Skeletal muscle cell (primary cell): ENCODE data around the gene REPS2.

ENCODE experiments used
- DNase-seq: peaks from one replicate; pipeline ENCODE4 v3.0.0-alpha.2; 2010; ENCODE audit warnings: low read depth
- H3K4me3 ChIP-seq: 2 replicates; pipeline ENCODE4 v1.5.1; 2011; ENCODE audit warnings: low read depth, mild to moderate bottlenecking, control low read depth, low read length, moderate library complexity

Gene REPS2

DNA sequence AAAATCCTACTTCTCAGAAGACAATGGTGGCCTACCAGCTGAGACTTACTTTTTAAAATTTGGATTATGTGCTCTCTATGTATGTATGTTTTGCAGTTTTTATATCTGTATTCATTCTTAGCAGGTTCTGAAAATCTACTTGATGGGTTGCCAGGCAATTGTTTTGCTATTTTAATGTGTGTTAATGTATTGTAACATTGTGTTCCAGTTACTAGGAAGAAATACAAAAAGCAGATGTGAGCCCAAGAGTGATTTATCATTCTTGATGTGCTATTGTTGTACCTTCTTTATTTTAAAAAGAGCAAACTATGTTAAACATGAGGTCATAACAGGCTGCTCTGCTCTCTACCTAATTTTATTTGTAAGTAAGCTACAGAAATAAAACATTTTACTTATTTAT is 81.9 kb downstream of the REPS2 start:
- DNase-seq: no peak
- no peak overlapping the region for H3K4me3 ChIP-seq

DNA sequence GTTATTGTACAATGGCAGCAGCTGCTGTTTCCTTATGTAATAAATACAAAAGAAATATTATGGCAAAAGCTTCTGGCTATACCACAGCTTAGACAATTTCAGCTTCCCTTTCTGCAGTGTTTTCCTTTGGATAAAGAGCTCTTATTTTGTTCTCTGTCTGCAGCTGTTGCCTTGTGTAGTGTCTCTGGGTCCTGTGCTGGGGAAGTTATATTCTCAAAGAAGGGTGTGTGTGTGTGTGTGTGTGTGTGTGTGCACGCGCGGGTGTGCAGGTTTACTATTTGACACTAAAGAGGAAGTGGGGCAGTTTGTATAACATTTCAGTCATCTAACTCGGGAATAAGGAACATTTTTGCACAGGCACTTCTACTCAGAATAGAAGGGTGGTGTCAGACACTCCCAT is 83.6 kb downstream of the REPS2 start:
- no peak overlapping the region for H3K4me3 ChIP-seq
- no peak for DNase-seq

DNA sequence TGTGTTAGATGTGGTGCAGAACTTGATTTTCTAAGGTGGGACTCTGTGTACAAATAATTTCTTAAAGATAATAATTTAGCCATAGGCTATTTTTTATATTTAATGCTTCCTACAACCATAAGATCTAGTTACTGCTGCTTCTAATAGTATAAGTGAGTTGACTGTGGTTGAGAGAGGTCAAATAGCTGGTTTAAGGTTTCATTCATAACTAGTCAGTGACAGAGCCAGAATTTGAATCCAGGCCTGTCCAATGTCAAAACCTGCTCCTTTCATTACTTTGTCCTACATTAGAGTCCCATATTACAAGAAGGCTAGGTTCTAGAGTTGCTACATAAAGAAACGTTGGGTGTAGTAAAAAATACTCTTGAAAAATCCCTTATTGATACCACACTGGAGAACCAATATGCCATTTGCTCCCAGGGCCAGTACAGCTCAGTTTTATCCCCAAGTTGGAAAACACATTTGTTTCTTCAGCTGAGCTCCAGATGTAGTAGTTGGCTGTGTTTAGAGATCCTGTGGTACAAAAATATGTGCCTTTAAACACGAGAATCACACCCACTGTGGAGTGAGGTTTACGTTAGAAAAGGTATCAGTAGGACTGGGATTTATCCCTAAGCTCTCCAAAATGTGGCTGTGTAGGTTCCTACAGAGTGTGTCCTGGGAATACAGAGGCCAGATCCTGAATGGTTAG is 84.3 kb downstream of the REPS2 start:
- H3K4me3 ChIP-seq: no peak overlapping the region
- no peak for DNase-seq

DNA sequence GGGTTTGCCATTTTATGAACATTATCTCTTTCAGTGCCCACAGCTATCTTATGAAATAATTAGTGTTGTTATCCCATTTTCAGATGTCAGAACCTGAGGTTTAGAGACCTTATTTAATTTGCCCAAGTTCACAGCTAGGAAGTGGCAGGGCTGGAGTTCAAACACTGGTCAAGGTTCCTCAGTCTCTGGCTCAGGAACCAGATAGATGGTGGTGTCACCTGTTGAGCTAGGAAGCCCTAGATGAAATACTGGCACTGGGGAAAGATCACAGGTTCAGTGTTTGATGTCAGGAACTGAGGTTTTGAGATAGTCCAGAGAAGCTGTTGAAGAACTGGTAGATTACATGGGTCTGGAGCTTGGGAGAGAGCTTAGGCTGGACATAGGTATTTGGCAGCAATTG is 85.4 kb downstream of the REPS2 start:
- no peak for DNase-seq
- no peak overlapping the region for H3K4me3 ChIP-seq

DNA sequence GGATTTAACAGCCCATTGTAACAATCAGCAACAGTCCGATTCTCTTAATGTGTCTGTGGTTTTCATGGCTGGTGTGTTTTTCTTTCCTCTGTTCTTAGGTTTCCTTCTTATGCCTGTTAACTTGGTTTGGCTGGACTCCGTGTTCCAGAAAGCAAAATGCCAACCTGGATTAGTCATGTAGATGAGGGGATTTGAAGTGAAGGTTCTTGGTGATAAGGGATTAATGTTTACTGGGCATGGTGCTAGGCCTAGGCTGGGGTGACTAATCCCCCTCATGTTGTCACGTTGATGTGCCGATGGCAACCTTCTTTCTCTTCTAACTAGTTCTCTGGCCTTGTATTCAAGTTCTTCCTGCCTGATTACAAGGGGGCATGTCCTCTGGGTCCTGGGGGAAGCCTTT is 85.9 kb downstream of the REPS2 start:
- DNase-seq: peak; percentile 68
- no peak overlapping the region for H3K4me3 ChIP-seq

DNA sequence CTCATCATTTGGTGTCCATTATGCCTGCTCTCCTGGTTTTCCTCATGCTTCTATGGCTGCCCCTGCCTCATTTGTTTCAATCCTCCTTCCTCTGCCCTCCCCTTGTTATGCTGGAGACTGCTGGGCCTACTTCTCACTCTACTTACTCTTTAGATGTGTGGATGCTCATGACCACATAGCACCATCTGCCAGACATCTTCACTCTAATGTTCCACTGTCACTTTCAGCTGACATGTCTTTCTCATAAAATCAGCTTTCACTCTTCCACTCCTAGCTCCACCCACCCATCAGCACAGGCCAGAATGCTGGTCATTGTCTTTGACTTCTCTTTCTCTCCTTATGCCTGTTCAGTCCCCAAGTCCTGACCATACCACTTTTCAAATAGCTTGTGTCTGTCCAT is 86.8 kb downstream of the REPS2 start:
- no peak overlapping the region for H3K4me3 ChIP-seq
- no peak for DNase-seq

DNA sequence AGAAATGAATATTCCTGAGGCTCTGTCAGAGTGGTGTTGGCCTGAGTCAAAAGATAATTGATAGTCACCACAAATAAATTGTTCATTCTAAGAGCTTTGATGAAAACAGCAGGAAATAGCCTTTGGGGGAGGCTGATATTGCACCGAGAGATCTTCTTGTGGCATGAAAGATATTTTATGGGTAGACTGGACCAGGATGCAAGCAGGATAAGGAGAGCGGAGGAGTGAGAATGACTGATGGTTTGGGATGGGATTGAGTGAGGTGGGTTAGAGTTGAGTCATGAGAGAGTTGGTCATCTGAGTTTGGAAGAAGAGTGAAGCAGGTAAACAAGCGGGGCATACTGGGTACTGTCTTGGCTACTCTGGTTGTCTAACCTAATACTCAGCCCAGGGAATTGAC is 88.7 kb downstream of the REPS2 start:
- H3K4me3 ChIP-seq: no peak overlapping the region

DNA sequence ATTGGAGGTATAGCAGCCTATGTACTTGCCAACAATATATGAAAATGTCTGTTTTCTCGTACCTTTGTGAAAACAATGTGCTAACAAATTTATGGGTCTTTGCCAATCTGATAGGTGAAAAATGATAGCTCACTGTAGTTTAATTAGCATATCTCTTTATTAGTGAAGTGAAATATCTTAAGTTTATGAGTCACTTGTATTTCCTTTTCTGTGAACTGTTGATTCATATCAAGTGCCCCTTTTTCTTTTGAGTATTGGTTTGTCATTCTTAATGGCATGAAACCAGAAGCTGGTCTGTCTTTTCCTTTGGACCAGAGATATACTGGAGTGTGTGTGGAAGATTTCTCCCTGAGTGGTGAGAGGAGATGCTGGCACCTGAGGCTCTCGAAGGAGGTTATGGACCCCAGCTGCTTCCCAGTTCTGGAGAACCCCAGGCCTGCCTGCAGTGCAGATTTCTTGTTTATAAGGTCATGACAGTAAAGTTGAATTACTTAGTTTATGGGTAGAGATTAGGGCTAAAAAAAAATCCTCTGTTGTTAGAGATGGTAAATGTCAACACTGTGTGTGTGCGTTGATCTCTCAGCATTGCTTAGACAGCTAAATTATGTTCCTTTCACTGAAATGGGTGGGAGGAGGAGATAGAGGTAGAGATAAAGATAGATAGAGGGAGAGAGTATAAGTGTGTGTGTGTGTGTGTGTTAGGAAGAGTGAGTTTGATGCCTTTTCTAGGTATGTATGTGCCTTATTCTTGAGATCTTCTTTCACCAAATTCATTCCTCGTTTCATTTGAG is 89.9 kb downstream of the REPS2 start:
- no peak overlapping the region for H3K4me3 ChIP-seq
- no peak for DNase-seq

More for the DNA sequence above, 88.7 kb downstream of the REPS2 start:
- no peak for DNase-seq

DNA sequence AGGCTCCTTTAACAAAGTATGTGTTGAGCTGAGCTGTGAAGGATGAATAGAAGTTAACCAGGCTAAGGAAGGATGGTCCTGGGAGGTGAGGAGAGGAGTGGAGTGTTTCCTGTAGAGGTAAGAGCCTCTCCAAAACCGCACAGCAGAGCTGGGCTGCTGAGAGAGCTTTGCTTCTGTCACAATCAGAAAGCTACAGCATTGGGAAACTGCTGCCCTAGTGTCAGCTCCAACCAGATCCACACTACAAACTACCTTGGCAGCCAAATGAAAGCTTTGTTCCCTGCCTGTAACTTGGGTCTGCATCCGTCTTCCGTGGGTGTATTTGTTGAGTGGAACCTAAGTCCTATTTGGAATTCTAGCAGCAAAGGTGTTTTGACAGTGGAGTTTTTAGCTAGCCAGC is 91.8 kb downstream of the REPS2 start:
- DNase-seq: no peak
- no peak overlapping the region for H3K4me3 ChIP-seq

DNA sequence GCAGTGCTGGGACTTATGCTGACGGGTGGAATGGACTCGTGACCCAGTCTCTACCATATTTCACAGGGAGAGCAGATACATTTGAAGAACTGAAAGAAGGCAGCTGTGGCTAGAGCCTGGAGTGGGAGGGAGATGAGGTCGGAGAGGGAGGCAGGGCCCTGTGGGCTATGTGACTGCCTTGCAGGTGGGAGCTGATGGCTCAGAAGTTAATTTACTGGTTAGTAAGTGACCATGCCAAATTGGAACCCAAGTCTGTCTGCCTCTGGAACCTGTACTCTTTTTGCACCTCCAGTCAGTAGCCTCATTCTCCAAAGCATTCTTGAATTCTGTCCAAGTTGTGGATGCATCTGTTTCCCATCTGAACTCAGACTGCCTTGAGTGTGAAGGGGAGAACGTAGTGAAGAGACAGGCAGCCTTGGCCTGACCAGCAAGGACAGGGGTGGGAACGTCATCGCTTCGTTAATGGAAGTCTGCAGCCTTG is 92.3 kb downstream of the REPS2 start:
- no peak for DNase-seq

DNA sequence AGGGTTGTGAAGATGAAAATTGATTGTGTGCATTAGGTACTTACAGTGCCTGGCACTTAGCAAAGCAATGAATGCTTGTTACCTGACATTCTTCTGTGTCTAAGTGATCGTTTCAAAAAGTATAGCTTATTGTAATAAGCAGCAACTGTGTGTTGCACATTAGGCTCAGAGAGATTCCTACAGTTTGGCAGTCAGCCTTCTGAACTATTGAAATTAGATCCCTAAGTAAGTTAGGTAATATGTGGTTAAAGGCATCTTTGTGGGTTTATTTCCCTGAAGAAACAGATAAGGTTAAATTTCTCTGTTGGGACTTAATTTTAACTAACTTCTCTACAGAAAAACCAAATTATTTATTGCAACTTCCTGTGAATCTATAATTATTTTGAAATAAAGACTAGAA is 93.4 kb downstream of the REPS2 start:
- H3K4me3 ChIP-seq: no peak overlapping the region
- DNase-seq: no peak

More for the DNA sequence above, 92.3 kb downstream of the REPS2 start:
- no peak overlapping the region for H3K4me3 ChIP-seq

DNA sequence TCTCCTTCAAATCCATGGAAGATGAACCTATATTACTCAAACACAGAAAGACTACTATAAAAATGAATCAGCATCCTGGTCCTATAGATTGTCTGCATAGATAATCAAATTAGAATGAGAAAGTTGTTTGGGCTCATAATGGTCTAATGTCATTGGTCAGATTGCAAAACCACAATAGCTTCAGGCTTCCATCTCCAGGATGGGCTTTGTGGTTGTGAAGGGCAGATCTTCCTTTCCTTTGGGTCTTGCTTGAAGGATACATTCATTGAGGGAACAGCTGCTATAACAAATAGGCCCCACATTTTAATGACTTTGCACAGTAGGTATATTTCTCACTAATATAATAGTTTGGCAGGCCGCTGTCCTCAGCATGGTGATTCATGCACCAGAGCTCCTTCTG is 94.3 kb downstream of the REPS2 start:
- H3K4me3 ChIP-seq: no peak overlapping the region
- no peak for DNase-seq

DNA sequence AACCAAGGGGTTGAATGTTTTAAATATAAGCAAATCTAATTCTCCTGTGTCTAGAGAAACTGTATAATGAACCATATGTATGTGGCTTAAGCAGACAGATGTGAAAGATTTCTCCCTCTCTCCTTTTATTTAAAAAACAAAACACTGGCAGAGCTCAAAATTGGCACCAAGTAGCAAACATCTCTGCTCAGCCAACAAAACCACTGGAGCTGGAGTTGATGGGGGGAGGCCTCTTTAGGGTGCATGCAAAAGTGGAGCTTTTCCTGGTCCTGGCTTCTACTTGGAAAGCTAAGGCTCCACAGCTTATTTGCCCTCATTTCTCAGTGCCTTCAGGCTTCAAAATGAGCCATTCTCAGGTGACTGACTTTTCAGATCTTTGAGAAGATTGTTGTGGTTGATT is 95.6 kb downstream of the REPS2 start:
- no peak overlapping the region for H3K4me3 ChIP-seq
- no peak for DNase-seq

DNA sequence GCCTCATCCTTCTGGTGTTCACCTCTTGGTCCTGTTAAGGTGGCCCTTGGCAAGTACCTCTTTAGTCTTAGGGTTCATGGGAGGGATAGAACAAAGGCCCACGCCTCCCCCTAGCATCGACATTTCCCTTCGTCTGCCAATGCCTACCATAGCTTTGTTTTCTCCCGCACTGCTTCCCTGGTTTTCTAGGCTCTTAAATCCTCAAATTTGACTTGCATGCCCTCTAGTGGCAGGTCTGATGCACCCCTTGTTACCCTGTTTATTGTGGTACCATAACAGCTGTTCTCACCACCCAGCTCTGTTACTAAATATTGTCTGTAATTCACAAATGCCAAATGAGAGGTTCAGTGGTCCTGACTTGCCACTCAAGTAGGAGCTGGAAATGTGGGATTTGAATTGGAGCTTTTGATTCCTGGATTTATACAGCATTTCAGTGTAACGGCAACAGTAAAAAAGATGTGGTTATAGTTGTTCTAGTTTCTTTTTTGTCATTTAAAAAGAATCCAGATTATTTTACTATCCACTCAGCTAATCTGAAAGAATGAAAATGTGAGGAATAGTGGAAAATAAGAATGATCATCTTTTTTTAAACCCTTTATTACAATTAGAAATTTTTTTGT is 100.1 kb downstream of the REPS2 start:
- DNase-seq: no peak
- H3K4me3 ChIP-seq: no peak overlapping the region

DNA sequence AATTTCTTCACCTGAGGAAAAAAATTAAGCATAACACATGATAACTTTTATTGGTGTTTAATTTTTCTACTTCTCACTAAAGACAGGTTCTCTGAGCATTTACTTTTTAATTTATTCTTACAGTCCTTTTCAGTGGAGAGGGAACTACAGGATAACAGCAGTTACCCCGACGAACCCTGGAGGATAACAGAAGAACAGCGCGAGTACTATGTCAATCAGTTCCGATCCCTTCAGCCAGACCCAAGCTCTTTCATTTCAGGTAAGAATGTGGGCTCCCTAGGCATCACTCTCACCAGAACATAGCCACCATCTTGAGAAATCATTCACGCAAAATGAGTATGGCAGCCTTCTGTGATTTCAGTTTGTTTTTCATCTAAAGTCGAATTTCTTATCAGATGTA is 100.8 kb downstream of the REPS2 start:
- H3K4me3 ChIP-seq: no peak overlapping the region
- no peak for DNase-seq

DNA sequence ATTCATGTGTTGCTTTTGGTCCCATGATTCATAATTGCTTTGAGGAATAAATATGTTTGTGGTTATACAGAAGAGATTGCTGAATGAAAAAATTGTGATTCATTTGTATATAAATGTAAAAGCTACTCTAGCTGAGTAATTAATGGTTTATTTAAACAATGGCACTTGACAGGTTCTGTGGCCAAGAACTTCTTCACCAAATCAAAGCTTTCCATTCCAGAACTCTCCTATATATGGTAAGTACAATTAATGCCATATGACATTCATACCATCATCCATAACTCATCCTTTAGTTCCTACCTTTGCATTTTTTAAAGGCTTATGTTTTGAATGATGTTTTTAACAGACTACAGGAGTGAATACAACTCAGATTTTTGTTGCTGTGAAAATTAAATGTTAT is 105.8 kb downstream of the REPS2 start:
- DNase-seq: no peak
- H3K4me3 ChIP-seq: no peak overlapping the region

DNA sequence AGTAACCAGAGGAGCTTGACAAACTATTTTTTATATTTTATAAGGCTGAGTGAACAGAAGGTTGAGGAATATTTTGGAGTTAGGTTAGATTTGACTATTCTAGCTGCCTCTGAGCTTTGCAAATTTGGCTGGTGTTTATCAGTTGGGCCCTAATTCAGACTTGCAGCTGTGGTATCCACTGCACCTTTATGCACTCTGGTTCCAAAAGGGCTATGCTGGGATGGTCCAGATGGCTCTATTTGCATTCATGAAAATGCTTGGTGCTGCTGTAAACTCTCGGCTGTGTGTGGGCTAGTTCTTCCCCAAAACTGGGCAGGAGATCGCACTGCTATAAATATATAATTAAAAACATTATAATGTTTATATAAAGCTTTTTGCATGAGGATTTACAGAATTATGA is 106.3 kb downstream of the REPS2 start:
- H3K4me3 ChIP-seq: no peak overlapping the region
- DNase-seq: no peak

DNA sequence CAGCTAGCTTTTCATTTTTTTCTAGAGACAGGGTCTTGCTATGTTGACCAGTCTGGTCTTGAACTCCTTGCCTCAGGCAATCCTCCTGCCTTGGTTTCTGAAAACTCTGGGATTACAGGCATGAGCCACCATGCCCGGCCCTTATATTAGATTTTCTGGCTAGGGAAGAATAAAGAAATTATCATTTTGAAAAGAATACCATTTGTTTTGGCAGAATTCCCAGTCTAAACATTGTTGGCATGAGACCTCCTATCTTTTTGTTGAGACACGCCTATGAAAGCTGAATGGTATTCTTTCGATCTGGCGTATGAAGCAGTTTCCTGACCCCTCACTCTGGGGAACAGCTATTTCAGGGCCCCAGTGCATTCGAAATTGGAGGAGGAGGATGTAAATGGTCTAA is 107.0 kb downstream of the REPS2 start:
- DNase-seq: no peak
- no peak overlapping the region for H3K4me3 ChIP-seq

DNA sequence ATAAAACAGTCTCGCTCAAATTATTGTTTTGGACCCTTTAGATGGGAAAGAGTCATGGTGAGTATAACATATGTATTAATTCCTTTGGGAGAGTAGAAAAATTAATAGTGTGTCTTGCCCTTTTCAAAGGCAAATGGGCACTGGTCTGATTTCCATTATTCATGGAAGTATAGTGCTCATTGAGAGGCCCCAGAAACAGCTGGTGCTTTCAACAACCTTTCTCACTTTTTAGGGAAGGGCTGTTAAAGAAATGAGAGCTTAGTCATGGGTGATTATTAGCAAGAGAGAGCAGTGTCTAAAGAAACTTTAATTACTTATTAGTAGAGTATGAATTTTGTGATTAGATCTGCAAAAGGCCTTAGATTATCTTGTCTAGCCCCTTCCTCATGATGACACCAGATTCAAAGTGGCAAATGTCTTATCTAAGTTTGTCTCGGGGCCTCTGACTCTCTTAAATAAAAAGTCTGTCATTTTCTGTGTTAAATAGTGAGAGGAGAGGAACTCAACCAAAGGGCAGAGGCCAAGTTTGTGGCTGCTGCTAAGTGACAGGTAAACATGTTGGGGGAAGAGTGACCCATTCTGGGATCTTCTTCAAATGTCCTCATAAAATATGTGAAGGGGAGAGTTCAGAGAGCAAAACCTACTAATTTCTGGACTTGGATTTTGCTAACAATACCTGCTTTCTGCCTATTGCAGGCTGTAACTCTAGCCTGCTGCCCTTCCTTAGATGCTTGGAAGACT is 110.6 kb downstream of the REPS2 start:
- H3K4me3 ChIP-seq: no peak overlapping the region
- no peak for DNase-seq

DNA sequence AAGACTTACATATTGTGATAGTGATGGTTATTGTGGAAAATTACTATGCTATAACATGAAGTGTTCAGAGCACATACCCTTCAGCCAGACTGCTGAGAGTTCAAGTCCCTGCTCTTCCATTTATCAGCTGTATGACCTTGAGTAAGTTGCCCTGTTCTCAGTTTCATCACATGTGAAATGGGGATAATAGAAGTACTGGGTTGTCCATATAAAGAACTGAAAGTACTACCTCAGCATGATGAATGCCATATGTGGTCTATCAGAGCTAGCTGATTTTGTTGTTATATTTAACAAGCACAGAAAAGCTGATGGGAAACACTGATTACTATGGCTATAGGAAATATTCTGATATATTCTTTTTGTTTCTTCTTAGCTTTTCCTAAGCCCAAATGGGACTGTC is 115.6 kb downstream of the REPS2 start:
- DNase-seq: no peak
- H3K4me3 ChIP-seq: no peak overlapping the region
